Astrocyte of the cerebellum (primary cell): ENCODE measurements around the gene SAA2.
"Not testable (repeated sequence)": the region's sequence is repeated elsewhere in the genome, so short reads cannot be mapped to it uniquely, and the experiment has no call there.

Experiments used
- DNase-seq: peaks from one replicate; pipeline ENCODE4 v3.0.0-alpha.2; 2011; ENCODE audit warnings: low read depth
- H3K4me3 ChIP-seq: 2 replicates; pipeline ENCODE4 v1.5.1; 2011; ENCODE audit warnings: mild to moderate bottlenecking, low read depth, low read length, moderate library complexity
- CTCF ChIP-seq: IDR thresholded peaks from 2 replicates; pipeline ENCODE4 v1.5.1; 2012; ENCODE audit warnings: low read length, low read depth, moderate library complexity, mild to moderate bottlenecking; ENCODE audit errors: missing control alignments
- in situ Hi-C: cut with HindIII; loops from 2 replicates; pipeline ENCODE4 v1.10.0; 2017; ENCODE audit warnings: low sequenced_read_pairs

Gene SAA2

GRCh38 chr11:18264677-18265555, 16.4 kb upstream of the SAA2 start:
- no peak overlapping the region for H3K4me3 ChIP-seq
- in situ Hi-C loops = no loop called here
- no peak for DNase-seq
- TF ChIP-seq CTCF = no peak

- DNase-seq = no peak
- no peak overlapping the region for H3K4me3 ChIP-seq
- in situ Hi-C loops = no loop called here
- no peak for TF ChIP-seq CTCF
Measured at GRCh38 chr11:18264035-18264434, 15.6 kb upstream of the SAA2 start.

GRCh38 chr11:18262681-18263350, 14.3 kb upstream of the SAA2 start:
- in situ Hi-C loops, DNase-seq, H3K4me3 ChIP-seq: not testable (repeated sequence)

- no peak for DNase-seq
- no peak for TF ChIP-seq CTCF
- no peak overlapping the region for H3K4me3 ChIP-seq
- in situ Hi-C loops = no loop called here
Measured at GRCh38 chr11:18261721-18262120, 13.3 kb upstream of the SAA2 start.

- in situ Hi-C loops = no loop called here
Measured at GRCh38 chr11:18259259-18259658, 10.8 kb upstream of the SAA2 start.

GRCh38 chr11:18254781-18255361, 6.4 kb upstream of the SAA2 start:
- TF ChIP-seq CTCF = no peak
- DNase-seq = no peak
- no peak overlapping the region for H3K4me3 ChIP-seq
- in situ Hi-C loops = no loop called here

More at GRCh38 chr11:18259259-18259658, 10.8 kb upstream of the SAA2 start:
- no peak overlapping the region for H3K4me3 ChIP-seq
- DNase-seq = no peak
- TF ChIP-seq CTCF = no peak
